Colonic mucosa (tissue), 4 donors: Measurements from ENCODE around the gene OS9. TPM values are rescaled to one million over a fixed set of nuclear protein-coding genes. Genes with fewer than 3 reads are reported as not detected.

Experiments
- DNase-seq: peaks from one replicate; pipeline ENCODE4 v3.0.0-alpha.2; 2020
- H3K27ac ChIP-seq: fragments of 200-600 bp; one replicate; pipeline ENCODE4 v1.8.0; 2021
- H3K27me3 ChIP-seq: fragments of 200-600 bp; one replicate; pipeline ENCODE4 v1.8.0; 2021
- H3K36me3 ChIP-seq: fragments of 200-600 bp; one replicate; pipeline ENCODE4 v1.8.0; 2021
- H3K4me1 ChIP-seq: fragments of 200-600 bp; one replicate; pipeline ENCODE4 v1.8.0; 2021; ENCODE audit warnings: mild to moderate bottlenecking
- H3K4me3 ChIP-seq: fragments of 200-600 bp; one replicate; pipeline ENCODE4 v1.8.0; 2021
- H3K9ac ChIP-seq, 2 donors: one replicate each; pipeline ENCODE4 v1.7.0; 2013; ENCODE audit warnings: control low read depth in 2 of 2, low read depth in 2 of 2, low read length in 2 of 2
- H3K9me3 ChIP-seq: fragments of 200-600 bp; one replicate; pipeline ENCODE4 v1.8.0; 2021
- intact Hi-C: fragments of 100-400 bp; cut with DNase I; formaldehyde crosslinking; loops from one replicate; pipeline ENCODE4 v1.14.1; 2022
- total RNA-seq, 2 donors: library from RNA; stranded (reverse); fragmentation: NEBNext Ultra II Directional in 1 of 2; extraction: Animal tissue kit (Norgen Biotek cat#: 25700) in 1 of 2; gene quantifications; one replicate each; pipeline ENCODE4 v1.2.1, GENCODE V29; 2021
- TF ChIP-seq, protein P1 (sequence below): fragments of 200-600 bp; IDR thresholded peaks from one replicate; pipeline ENCODE4 v1.8.0; 2022; ENCODE audit warnings: antibody characterized with exemption, mild to moderate bottlenecking
- donor health status: healthy.
- donor health status: DM: no; HTN: no; CAD: no.
- donor health status: DM: no; HTN: no; CAD: no.

OS9 gene
- total RNA-seq, 2 donors from 2014 or later: 219 to 284 TPM

DNA sequence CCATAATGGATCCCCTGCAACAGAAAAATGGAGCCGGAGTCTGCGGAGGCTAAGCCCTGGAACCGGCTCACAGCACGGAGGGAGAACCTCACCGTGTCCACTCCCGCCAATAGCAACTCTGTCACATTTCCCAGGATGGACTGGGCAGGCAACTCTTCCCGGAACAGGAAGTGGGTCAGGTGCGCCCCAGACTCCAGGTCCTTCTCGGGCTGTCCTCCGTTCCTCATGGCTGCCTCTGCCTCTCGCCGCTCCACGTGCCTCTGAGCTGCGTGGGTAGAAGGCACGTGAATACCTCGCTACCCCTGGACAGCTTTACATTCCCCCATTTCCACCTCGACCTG is 70.7 kb downstream of the OS9 start:
- no peak overlapping the region for H3K27ac ChIP-seq
- peak overlapping the region; percentile 57 to 62 for H3K9ac ChIP-seq

DNA sequence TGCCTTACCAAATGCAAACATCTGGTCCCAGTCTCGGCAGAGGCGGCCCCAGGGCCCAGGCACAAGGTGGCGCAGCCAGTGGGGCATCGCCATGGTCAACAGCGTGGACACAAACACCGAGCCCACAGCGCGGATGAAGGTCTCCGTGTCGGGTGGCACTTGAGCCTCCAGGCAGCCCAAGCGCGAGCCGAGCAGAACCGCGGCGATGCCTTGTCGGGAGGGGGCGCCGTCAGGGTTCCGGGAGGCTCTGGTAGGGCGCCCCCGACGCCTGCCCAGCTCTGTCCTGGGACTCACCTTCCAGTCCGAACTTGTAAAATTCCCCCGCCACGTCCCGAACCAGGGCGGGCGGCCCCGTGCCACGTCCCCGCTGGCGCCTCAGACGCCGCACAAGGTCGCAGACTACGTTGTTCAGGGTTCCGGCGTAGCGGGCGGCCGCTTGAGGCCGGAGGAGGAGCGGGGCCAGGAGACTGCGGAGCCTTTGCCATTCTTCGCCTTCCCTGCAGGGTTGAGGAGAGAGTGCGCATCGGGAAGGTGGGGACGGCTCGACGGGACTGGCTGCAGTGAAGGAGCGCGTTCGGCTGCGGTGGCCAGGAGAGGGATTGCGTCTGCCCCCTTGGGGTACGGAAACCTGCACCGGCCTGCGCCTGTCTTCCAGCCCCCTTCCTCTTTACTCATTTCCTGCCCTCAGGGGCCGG is 71.2 kb downstream of the OS9 start:
- TF ChIP-seq, protein P1, sequence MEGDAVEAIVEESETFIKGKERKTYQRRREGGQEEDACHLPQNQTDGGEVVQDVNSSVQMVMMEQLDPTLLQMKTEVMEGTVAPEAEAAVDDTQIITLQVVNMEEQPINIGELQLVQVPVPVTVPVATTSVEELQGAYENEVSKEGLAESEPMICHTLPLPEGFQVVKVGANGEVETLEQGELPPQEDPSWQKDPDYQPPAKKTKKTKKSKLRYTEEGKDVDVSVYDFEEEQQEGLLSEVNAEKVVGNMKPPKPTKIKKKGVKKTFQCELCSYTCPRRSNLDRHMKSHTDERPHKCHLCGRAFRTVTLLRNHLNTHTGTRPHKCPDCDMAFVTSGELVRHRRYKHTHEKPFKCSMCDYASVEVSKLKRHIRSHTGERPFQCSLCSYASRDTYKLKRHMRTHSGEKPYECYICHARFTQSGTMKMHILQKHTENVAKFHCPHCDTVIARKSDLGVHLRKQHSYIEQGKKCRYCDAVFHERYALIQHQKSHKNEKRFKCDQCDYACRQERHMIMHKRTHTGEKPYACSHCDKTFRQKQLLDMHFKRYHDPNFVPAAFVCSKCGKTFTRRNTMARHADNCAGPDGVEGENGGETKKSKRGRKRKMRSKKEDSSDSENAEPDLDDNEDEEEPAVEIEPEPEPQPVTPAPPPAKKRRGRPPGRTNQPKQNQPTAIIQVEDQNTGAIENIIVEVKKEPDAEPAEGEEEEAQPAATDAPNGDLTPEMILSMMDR: no peak
- peak; percentile 60 for DNase-seq
- H3K27ac ChIP-seq: no peak overlapping the region
- no peaks in the 10 kb centered on the region for H3K9me3 ChIP-seq
- no peaks in the 10 kb centered on the region for H3K36me3 ChIP-seq
- intact Hi-C loops: no loop called here
- H3K4me3 ChIP-seq: peak overlapping the region; percentile 47
- H3K9ac ChIP-seq: peak overlapping the region; percentile 57 to 62
- H3K27me3 ChIP-seq: peaks cover 25% of the 10 kb centered on the region
- peaks cover 8% of the 10 kb centered on the region for H3K4me1 ChIP-seq

More for the DNA sequence above, 70.7 kb downstream of the OS9 start:
- TF ChIP-seq, protein P1: no peak
- Histone ChIP-seq H3K4me1 (peaks cover 8% of the 10 kb centered on the region), H3K36me3 (no peaks in the 10 kb centered on the region), H3K9me3 (no peaks in the 10 kb centered on the region), H3K27me3 (peaks cover 25% of the 10 kb centered on the region), H3K4me3 (peak overlapping the region; percentile 47)
- intact Hi-C loops: no loop called here
- peak; percentile 50 for DNase-seq

DNA sequence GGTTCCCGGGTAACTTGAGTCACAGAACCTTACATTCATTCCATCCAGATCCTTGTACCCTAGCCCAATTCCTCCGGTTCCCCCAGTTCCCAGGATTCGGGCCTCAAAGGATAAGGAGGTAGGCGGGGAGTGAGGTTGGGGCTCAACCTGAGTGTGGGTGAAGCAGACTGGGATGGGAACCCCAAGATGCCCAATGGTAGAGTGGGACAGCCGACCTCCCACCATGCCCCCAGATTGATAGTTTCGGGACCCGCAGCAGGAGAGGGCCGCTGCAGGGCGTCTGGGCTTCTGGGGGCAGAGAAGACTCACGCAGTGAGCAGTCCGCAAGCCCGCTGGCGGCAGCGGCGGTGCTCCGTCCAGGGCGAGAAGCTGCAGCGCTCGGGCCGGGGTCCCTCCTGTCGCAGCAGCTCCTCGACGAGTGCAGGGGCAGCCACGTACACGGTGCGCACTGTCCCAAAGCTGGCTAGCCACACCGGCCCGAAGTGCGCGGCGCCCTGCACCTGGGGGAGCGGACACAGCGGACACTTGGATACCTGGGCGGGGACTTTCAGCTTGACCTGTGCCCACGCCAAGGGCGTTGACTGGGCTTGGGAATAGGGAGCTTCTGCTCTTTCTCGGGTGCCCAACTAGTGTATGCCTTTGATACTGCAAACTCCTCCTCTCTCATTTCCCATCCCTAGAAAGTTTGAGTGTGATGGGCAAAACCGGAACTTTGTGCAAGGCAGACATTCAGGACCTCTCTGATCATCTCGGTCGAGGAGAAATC is 71.9 kb downstream of the OS9 start:
- peaks cover 25% of the 10 kb centered on the region for H3K27me3 ChIP-seq
- H3K9me3 ChIP-seq: no peaks in the 10 kb centered on the region
- peak overlapping the region; percentile 47 for H3K4me3 ChIP-seq
- no peak for DNase-seq
- H3K9ac ChIP-seq: peak overlapping the region in 1 of 2 donors; percentile 57
- intact Hi-C loops: no loop called here
- no peaks in the 10 kb centered on the region for H3K36me3 ChIP-seq
- TF ChIP-seq, protein P1: no peak
- H3K27ac ChIP-seq: no peak overlapping the region
- peaks cover 8% of the 10 kb centered on the region for H3K4me1 ChIP-seq

- DNase-seq: no peak
- H3K36me3 ChIP-seq: no peaks in the 10 kb centered on the region
- peak within 1 kb of the TSS; percentile 8 to 47 for H3K9ac ChIP-seq
- peaks cover 25% of the 10 kb centered on the region for H3K27me3 ChIP-seq
- H3K4me3 ChIP-seq: peak within 1 kb of the TSS; percentile 47
- no peaks in the 10 kb centered on the region for H3K9me3 ChIP-seq
- intact Hi-C loops: no loop called here
- TF ChIP-seq, protein P1: no peak
- peaks cover 12% of the 10 kb centered on the region for H3K4me1 ChIP-seq
- H3K27ac ChIP-seq: no peak within 1 kb of the TSS
Measured at GRCh38 chr12:57766464-57767304, 72.8 kb downstream of the OS9 start, which contains the start of gene CYP27B1. Gene CYP27B1, minus strand, starts transcription at chr12:57767078. Its CDS starts 37 bp downstream, at chr12:57767041.

GRCh38 chr12:57767305-57767698 is 73.4 kb downstream of the OS9 start:
- peaks cover 12% of the 10 kb centered on the region for H3K4me1 ChIP-seq
- TF ChIP-seq, protein P1: no peak
- peaks cover 25% of the 10 kb centered on the region for H3K27me3 ChIP-seq
- no peak for DNase-seq
- H3K36me3 ChIP-seq: no peaks in the 10 kb centered on the region
- intact Hi-C loops: no loop called here
- H3K4me3 ChIP-seq: no peak overlapping the region
- H3K27ac ChIP-seq: no peak overlapping the region
- peak overlapping the region in 1 of 2 donors; percentile 8 for H3K9ac ChIP-seq
- no peaks in the 10 kb centered on the region for H3K9me3 ChIP-seq
